Fibroblast of pulmonary artery (primary cell): Measurements from ENCODE around the gene RALGPS1.

Experiments
- DNase-seq: peaks from one replicate; pipeline ENCODE4 v3.0.0-alpha.2; 2010; ENCODE audit warnings: low read depth
- H3K4me3 ChIP-seq: replicated peaks from 2 replicates; pipeline ENCODE4 v1.5.1; 2011; ENCODE audit warnings: low read depth, mild to moderate bottlenecking, control low read depth, low read length, moderate library complexity
- CTCF ChIP-seq: IDR thresholded peaks from 2 replicates; pipeline ENCODE4 v1.5.1; 2011; ENCODE audit warnings: mild to moderate bottlenecking, control low read depth, low read length, inconsistent platforms; ENCODE audit errors: missing control alignments

RALGPS1 gene

GRCh38 chr9:126877418-126877817 lies 37.2 kb upstream of the RALGPS1 start:
- no peak for DNase-seq
- TF ChIP-seq CTCF, result no peak
- no peak overlapping the region for H3K4me3 ChIP-seq

- no peak for DNase-seq
- TF ChIP-seq CTCF, result no peak
- no peak overlapping the region for H3K4me3 ChIP-seq
These were observed 35.3 kb upstream of the RALGPS1 start for GRCh38 chr9:126879288-126879687.

- TF ChIP-seq CTCF, result no peak
- H3K4me3 ChIP-seq, result no peak overlapping the region
- no peak for DNase-seq
These were observed 34.2 kb upstream of the RALGPS1 start for GRCh38 chr9:126880226-126880946.

- no peak for DNase-seq
- no peak overlapping the region for H3K4me3 ChIP-seq
- no peak for TF ChIP-seq CTCF
These were observed 33.6 kb upstream of the RALGPS1 start for GRCh38 chr9:126880947-126881332.

- DNase-seq, result no peak
- no peak for TF ChIP-seq CTCF
These were observed 31.8 kb upstream of the RALGPS1 start for GRCh38 chr9:126882746-126883145.

GRCh38 chr9:126883636-126884035 lies 30.9 kb upstream of the RALGPS1 start:
- DNase-seq, result no peak
- no peak overlapping the region for H3K4me3 ChIP-seq
- no peak for TF ChIP-seq CTCF

More at GRCh38 chr9:126882746-126883145, 31.8 kb upstream of the RALGPS1 start:
- H3K4me3 ChIP-seq, result no peak overlapping the region

- no peak for TF ChIP-seq CTCF
- DNase-seq, result no peak
- H3K4me3 ChIP-seq, result no peak overlapping the region
These were observed 29.4 kb upstream of the RALGPS1 start for GRCh38 chr9:126885131-126885641.
